GM18951 (cell line): Measurements from ENCODE around the gene COL5A1.

Experiments
- POLR2A ChIP-seq: IDR thresholded peaks from 4 replicates; pipeline ENCODE4 v1.6.1; 2011; ENCODE audit warnings: mild to moderate bottlenecking; ENCODE audit not compliant: insufficient read length, insufficient read depth; ENCODE audit errors: extremely low read depth
- in situ Hi-C: fragments of 300-500 bp; cut with MboI; formaldehyde crosslinking; loops from one replicate; pipeline ENCODE4 v1.12.0; 2022; ENCODE audit warnings: low sequenced_read_pairs, mixed read lengths, inconsistent platforms; ENCODE audit not compliant: unreplicated experiment

COL5A1 gene

GRCh38 chr9:134858051-134858841 lies 216.6 kb downstream of the COL5A1 start:
- TF ChIP-seq POLR2A = no peak
- in situ Hi-C loops = no loop called here

GRCh38 chr9:134860510-134860909 lies 218.9 kb downstream of the COL5A1 start:
- in situ Hi-C loops = no loop called here
- no peak for TF ChIP-seq POLR2A

DNA sequence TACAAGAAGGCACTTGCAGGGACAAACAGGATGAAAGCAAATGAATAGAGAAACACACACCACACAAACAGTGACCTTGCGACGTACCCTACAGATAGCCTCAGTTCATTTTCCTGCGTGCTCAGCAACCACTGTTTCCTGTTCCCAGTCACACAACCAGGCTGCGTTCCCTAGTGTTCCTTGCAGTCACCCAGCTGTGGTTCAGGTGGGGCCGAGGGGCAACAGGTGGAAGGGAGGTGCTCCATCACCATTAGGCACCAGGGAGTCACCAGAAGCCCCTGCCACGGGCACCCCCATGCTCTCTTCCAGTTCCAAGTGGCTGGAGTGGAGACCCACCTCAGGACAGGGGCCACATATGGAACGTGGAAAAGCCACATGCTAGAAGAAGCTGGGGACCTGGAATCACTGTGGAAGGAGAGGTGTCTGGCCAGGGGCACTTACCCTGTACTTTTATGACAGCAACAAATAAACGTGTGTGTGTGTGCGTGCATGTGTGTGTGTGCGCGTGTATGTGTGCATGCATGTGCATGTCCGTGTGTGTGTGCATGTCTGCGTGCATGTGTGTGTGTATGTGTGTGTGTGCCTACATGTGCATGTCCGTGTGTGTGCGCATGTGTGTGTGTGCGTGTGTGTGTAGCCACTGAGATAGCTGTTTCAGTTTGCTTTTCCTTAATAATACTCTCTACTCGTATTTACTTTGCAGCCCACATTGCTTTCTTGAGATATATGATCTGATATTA lies 220.2 kb downstream of the COL5A1 start:
- in situ Hi-C loops = no loop called here
- no peak for TF ChIP-seq POLR2A

- TF ChIP-seq POLR2A = no peak
- in situ Hi-C loops = no loop called here
These were observed 221.8 kb downstream of the COL5A1 start for GRCh38 chr9:134863306-134863902.

DNA sequence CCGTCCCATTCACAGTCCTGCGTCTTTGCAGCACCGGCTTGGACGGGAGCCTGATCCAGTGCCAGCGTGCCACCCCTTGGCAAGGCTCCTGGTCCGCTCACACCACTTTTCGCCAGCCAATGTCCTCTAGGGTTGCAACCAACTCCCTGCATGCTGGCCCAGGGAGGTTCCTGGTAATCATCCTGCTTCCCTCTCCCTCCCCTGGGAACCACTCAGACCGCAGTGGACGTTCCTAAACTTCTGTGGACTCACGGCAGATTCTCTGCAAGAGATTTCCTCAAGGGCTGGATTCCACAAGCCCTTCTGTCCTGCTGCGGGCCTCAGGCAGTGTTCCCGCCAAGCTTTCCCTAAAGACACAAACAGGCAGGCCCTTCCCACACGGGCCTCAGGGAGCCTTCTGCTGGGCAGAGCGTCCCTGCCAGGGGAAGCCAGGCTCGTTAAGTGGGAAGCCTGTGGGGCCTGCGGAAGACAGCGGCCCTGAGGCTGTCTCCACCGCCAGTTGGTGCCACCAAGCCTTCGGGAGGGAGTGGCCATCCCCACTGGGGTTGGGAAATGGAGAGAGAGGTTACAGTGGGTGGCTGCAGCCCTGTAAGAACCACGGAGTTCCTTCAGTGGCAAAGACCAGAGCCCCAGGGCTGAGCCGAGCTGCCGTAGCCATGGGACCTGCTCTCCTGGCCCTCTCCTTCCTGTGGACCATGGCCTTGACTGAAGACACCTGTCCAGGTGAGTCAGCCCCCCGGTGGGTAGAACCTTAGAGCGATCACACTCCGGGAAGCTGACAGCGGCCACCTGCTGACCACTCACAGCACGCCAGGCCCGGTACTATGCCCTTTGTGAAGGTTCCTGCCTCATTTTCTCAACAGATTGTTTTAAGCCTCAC lies 222.6 kb downstream of the COL5A1 start:
- in situ Hi-C loops = no loop called here
- TF ChIP-seq POLR2A = no peak

DNA sequence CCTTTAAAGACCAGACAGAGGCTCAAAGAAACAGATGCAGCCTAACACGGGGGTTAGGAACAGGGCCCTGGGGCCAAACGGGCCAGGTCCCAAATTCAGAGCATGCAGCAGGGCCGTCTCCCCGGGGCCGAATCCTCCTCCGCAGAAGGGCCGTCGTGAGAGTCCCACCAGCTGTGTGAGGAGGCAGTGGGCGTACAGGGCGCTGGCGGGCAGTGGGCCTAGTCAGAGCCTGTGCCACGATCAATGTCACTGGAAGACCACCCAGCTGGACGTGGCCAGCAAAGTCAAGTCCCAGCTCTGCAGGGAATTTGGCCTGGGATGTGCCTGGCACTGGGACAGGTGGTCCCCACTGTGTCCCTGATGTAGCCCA lies 223.2 kb downstream of the COL5A1 start:
- no peak for TF ChIP-seq POLR2A
- in situ Hi-C loops = no loop called here

- in situ Hi-C loops = no loop called here
- no peak for TF ChIP-seq POLR2A
These were observed 226.5 kb downstream of the COL5A1 start for GRCh38 chr9:134867917-134868750.

DNA sequence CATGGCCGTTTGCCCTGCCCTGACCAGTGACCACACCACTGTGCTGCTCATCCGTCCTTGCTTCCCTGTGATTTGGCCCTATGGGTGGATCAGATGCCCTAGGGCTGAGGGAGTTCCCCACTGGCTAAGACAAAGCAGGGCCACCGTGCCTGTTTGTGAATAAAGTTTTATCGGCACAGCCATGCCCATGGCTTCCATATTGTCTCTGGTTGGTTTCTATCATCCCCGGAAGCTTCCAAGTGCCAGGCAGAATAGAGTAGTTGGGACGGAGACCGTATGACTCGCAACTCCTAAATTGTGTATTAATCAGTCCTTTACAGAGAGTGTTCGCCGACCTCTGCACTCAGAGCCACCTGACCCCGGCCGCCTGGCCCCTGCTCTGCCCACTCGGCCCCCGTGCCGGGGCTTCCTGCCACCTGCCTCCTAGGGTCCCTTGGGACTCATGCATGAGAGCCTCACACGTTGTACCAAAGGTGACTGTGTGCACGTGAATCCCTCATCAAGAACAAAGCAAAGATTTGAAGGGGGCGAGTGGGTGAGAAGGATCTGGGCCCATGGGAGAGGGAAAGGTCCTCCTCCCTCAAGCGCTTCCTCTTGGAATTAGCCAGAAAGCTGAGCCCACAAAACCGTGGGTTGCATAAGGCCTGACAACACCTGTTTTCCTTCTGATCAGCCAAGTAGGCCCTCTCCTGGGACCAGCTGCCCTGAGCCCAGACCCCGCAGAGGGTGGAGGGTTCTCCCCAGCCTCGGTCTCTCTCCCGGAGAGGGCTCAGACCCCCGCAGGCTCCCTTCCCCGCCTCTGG lies 227.3 kb downstream of the COL5A1 start:
- in situ Hi-C loops = no loop called here
- TF ChIP-seq POLR2A = no peak

DNA sequence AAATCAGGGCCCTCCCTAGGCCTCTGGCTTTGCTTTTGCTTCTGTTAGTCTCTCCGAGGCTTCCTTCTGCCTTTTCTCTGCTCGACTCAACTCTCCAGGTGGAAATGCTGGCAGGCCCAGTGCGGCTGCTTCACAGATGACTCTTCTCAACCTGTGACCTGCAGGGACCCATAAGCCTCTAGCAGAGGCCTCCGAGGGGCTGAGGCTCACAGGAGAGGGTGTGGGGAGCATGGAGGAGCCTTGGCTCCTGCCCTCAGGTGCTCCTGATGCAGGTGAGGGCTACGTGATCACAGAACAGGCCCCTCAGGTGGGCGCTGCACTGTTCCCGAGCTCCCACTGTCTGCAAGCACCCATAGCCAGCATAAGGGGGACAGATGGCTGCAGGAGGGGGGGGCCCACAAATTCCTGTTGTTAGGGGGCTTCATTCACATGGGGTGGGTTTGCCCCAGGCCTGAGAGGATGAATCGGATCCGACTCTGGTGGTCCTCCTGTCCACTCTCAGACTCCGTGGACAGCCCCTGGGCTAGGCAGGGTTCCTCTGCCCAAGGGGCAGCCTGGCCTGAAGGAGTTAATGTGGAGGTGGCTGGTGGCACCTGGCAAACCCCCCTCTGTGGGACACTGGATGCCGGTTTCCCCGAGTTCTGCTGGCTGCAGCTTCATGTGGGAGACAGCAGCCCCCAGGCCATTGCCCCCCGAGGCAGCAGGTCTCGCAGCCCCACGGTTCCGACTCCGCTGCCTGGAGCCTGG lies 228.1 kb downstream of the COL5A1 start:
- in situ Hi-C loops = no loop called here
- no peak for TF ChIP-seq POLR2A

DNA sequence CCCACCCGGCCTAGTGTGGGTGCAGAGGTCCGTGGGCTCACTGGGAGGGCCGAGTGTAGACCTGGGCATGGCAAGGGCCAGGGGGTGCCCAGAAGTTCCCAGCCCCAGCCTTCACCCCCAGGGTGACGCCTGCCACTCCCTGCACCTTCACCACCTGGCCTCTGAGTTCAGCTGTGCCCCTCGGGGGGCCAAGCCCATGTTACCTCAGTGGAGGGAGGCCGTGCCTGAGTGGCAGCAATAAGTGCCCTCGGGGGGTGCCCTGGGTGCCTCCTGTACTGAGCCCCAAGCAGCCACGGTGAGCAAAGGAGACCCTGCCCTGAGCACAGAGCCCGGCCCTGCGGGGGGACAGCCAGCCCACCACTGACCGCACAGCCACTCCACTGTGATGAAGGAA lies 228.7 kb downstream of the COL5A1 start:
- no peak for TF ChIP-seq POLR2A
- in situ Hi-C loops = no loop called here
